Measurements from ENCODE around the gene IMMP2L.

DNA sequence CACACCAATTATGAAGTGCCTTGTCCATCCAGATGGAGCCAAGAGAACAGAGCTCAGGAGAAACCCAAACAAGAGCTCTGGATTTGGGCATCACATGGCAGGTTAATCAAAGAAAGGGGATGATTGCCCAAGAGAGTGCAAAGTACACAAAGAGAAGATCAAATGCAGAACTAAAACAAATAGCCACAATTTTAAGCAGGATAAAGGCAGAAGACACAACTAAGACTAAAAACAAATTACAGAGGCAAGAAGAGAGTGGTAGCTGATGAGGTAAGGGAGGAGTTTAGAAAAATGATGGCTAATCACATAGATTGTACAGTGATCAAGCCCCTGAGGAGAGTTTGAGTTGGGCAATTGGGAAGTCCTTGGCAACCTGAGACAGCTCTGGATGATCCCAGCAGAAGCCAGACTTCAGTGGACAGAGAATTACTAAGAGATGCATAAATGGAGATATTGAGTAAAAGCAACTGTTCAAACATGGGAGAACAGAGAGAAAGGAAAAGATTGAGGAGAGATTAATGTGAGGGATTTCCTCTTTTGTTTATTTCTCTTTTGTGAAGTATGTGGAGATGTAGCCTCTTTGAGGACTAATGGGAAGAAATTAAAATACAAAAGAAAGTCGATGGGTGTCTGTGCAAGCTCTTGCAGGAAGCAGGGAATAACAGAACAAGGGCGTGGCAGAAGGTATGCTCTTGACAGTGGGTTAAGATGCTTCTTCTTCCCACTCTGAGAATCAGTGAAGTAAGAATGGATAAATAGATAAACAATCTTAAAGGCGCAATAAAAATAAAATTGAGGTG lies 369.5 kb downstream of the IMMP2L start:
- TF ChIP-seq, protein P1, sequence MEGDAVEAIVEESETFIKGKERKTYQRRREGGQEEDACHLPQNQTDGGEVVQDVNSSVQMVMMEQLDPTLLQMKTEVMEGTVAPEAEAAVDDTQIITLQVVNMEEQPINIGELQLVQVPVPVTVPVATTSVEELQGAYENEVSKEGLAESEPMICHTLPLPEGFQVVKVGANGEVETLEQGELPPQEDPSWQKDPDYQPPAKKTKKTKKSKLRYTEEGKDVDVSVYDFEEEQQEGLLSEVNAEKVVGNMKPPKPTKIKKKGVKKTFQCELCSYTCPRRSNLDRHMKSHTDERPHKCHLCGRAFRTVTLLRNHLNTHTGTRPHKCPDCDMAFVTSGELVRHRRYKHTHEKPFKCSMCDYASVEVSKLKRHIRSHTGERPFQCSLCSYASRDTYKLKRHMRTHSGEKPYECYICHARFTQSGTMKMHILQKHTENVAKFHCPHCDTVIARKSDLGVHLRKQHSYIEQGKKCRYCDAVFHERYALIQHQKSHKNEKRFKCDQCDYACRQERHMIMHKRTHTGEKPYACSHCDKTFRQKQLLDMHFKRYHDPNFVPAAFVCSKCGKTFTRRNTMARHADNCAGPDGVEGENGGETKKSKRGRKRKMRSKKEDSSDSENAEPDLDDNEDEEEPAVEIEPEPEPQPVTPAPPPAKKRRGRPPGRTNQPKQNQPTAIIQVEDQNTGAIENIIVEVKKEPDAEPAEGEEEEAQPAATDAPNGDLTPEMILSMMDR (IDR thresholded peaks at IDR 0.05), result no peak
- TF ChIP-seq POLR2A (IDR thresholded peaks at IDR 0.05), result no peak

All from thyroid gland (tissue), 4 donors.